Hepatocyte (in vitro differentiated cells): ENCODE data around the gene COL20A1.

Source experiments
- CTCF ChIP-seq: fragments of 200-600 bp; sonication (generic); IDR thresholded peaks from 2 replicates; pipeline ENCODE4 v1.5.1; 2016; ENCODE audit warnings: antibody characterized with exemption, mild to moderate bottlenecking; ENCODE audit not compliant: poor library complexity
- EZH2 ChIP-seq: fragments of 200-600 bp; sonication (generic); IDR thresholded peaks from 2 replicates; pipeline ENCODE4 v1.6.1; 2016; ENCODE audit warnings: antibody characterized with exemption, mild to moderate bottlenecking, borderline replicate concordance
- EZH2phosphoT487 ChIP-seq: fragments of 200-600 bp; sonication (generic); IDR thresholded peaks from one replicate; pipeline ENCODE4 v1.6.1; 2018; ENCODE audit warnings: antibody characterized with exemption, mild to moderate bottlenecking, low read depth, moderate library complexity; ENCODE audit not compliant: unreplicated experiment, severe bottlenecking

DNA sequence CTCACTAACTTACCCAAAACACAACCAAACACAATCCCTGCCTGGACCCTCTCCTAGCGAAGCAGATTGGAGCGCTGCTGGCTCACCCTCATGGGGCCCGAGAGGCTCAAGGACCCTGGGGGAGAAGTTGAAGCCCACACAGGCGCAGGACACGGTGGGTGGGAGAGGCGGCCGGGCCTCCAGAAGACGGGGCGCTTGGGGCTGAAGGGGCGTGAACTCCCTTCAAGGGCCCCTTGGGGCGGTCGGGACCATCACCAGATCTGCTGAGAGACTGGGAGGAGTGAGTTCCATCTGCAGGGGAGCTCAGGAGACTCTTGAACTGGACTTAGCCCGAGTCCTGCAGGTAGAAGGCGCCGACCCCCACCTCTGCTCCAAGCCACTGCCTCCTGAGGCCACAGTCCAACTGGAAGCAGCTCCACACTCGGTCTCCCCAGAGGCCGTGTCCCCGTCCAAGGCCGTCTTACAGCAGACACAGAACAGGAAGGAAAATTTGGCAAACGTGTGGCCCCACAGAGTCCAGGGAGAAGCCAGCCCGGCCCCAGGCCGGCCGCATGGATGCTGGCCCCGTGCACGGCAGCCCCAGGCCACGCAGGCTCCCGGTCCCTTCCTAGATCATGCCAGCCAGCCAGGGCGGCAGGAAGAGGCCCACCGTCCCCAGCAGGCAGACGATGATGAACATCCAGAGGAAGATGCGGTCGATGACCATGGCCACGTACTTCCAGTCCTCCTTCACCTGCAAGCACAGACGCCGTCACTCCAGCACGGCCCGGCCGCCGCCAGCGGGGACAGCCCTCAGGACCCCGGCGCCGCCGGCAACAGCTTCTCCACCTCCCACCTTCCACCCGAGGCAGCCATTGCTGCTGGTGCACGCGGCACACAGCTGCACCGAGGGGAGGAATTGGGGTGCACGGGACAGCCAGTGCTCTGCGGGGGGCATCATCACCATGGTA, 53.4 kb downstream of the COL20A1 start:
- TF ChIP-seq CTCF (no peak), EZH2 (no peak), EZH2phosphoT487 (no peak)
